ENCODE measurements around the gene PERM1.
"Not testable (repeated sequence)": the region's sequence is repeated elsewhere in the genome, so short reads cannot be mapped to it uniquely, and the experiment has no call there.

- not testable (repeated sequence) for TF ChIP-seq CTBP1 (IDR thresholded peaks at IDR 0.05; ENCODE audit: borderline replicate concordance); JUNB (CRISPR knock-in tag; conservative IDR thresholded peaks at IDR 0.05); ELK1 (CRISPR knock-in tag; IDR thresholded peaks at IDR 0.05); TAF15 (IDR thresholded peaks at IDR 0.05; ENCODE audit: low read depth, low read length); POLR2A (conservative IDR thresholded peaks at IDR 0.05); HDAC2 (IDR thresholded peaks at IDR 0.05); TAF1 (IDR thresholded peaks at IDR 0.05; ENCODE audit: control insufficient read depth, extremely low read depth, insufficient read depth, low read length, severe bottlenecking); MIER1 (IDR thresholded peaks at IDR 0.05; ENCODE audit: low read depth); POLR2AphosphoS2 (IDR thresholded peaks at IDR 0.05; ENCODE audit: low read length); SMARCC2 (IDR thresholded peaks at IDR 0.05; ENCODE audit: low read depth); CBX5 (IDR thresholded peaks at IDR 0.05; ENCODE audit: borderline replicate concordance, low read depth); RBFOX2 (IDR thresholded peaks at IDR 0.05; ENCODE audit: low read depth, low read length)
- TF ChIP-seq, protein P1, sequence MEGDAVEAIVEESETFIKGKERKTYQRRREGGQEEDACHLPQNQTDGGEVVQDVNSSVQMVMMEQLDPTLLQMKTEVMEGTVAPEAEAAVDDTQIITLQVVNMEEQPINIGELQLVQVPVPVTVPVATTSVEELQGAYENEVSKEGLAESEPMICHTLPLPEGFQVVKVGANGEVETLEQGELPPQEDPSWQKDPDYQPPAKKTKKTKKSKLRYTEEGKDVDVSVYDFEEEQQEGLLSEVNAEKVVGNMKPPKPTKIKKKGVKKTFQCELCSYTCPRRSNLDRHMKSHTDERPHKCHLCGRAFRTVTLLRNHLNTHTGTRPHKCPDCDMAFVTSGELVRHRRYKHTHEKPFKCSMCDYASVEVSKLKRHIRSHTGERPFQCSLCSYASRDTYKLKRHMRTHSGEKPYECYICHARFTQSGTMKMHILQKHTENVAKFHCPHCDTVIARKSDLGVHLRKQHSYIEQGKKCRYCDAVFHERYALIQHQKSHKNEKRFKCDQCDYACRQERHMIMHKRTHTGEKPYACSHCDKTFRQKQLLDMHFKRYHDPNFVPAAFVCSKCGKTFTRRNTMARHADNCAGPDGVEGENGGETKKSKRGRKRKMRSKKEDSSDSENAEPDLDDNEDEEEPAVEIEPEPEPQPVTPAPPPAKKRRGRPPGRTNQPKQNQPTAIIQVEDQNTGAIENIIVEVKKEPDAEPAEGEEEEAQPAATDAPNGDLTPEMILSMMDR (IDR thresholded peaks at IDR 0.05 in 2 of 3, conservative IDR thresholded peaks at IDR 0.05 in 1 of 3; ENCODE audit: insufficient read depth in 2 of 3, low read depth in 1 of 3, low read length in 3 of 3) = not testable (repeated sequence)
- TF ChIP-seq, protein P2, sequence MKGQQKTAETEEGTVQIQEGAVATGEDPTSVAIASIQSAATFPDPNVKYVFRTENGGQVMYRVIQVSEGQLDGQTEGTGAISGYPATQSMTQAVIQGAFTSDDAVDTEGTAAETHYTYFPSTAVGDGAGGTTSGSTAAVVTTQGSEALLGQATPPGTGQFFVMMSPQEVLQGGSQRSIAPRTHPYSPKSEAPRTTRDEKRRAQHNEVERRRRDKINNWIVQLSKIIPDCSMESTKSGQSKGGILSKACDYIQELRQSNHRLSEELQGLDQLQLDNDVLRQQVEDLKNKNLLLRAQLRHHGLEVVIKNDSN (CRISPR knock-in tag; IDR thresholded peaks at IDR 0.05) = not testable (repeated sequence)
Measured at GRCh38 chr1:1030867-1031658, 49.2 kb upstream of the PERM1 start.

Data from K562 (cell line).